Measurements from ENCODE around the gene NME2.
"Not testable (repeated sequence)": the region's sequence is repeated elsewhere in the genome, so short reads cannot be mapped to it uniquely, and the experiment has no call there.

Gene NME2

GRCh38 chr17:51166198-51166986, at the start of gene NME2:
NME2 (plus strand) TSS chr17:51166411; CDS start chr17:51166831, 420 bp downstream.
- peak; percentile 73 for DNase-seq (ENCODE audit: low read depth)

GRCh38 chr17:51118330-51119195, 47.6 kb upstream of the NME2 start:
- no peak for DNase-seq (ENCODE audit: low read depth)

- DNase-seq (ENCODE audit: low read depth), result peak; percentile 32
These were observed 46.5 kb upstream of the NME2 start for GRCh38 chr17:51119415-51120356.

GRCh38 chr17:51120357-51120738, 45.9 kb upstream of the NME2 start:
- DNase-seq (ENCODE audit: low read depth), result peak; percentile 38

- peak; percentile 92 for DNase-seq (ENCODE audit: low read depth)
These were observed 45.2 kb upstream of the NME2 start, which contains the start of gene SPAG9 for GRCh38 chr17:51120739-51121619. SPAG9 (minus strand) TSS chr17:51120868; CDS start chr17:51120656, 212 bp downstream.

- peak; percentile 87 for DNase-seq (ENCODE audit: low read depth)
These were observed 44.4 kb upstream of the NME2 start for GRCh38 chr17:51121620-51122472.

GRCh38 chr17:51122473-51123115, 43.6 kb upstream of the NME2 start:
- DNase-seq (ENCODE audit: low read depth), result not testable (repeated sequence)

- no peak for DNase-seq (ENCODE audit: low read depth)
These were observed 41.3 kb upstream of the NME2 start for GRCh38 chr17:51124640-51125503.

- no peak for DNase-seq (ENCODE audit: low read depth)
These were observed 38.1 kb upstream of the NME2 start for GRCh38 chr17:51128076-51128475.

- no peak for DNase-seq (ENCODE audit: low read depth)
These were observed 33.3 kb upstream of the NME2 start for GRCh38 chr17:51132964-51133319.

GRCh38 chr17:51133365-51133764, 32.8 kb upstream of the NME2 start:
- no peak for DNase-seq (ENCODE audit: low read depth)

GRCh38 chr17:51135956-51136355, 30.3 kb upstream of the NME2 start:
- DNase-seq (ENCODE audit: low read depth), result no peak

GRCh38 chr17:51142597-51142996, 23.6 kb upstream of the NME2 start:
- DNase-seq (ENCODE audit: low read depth), result no peak

- DNase-seq (ENCODE audit: low read depth), result no peak
These were observed 21.8 kb upstream of the NME2 start for GRCh38 chr17:51144266-51145022.

GRCh38 chr17:51147650-51148049, 18.6 kb upstream of the NME2 start:
- DNase-seq (ENCODE audit: low read depth), result peak; percentile 62

GRCh38 chr17:51149163-51149562, 17.0 kb upstream of the NME2 start:
- DNase-seq (ENCODE audit: low read depth), result no peak

- DNase-seq (ENCODE audit: low read depth), result no peak
These were observed 15.3 kb upstream of the NME2 start for GRCh38 chr17:51150932-51151331.

GRCh38 chr17:51152766-51153209, 13.4 kb upstream of the NME2 start:
- DNase-seq (ENCODE audit: low read depth), result peak; percentile 16

All from amniotic epithelial cell (primary cell).